GM20000 (cell line): ENCODE data around the gene MID1IP1.
A peak's percentile ranks its signal among the peaks of the same experiment; 100 is the strongest.

ENCODE experiments used
- DNase-seq: peaks from one replicate; pipeline ENCODE4 v3.0.0; 2012; ENCODE audit warnings: low spot score
- CTCF ChIP-seq: IDR thresholded peaks from 2 replicates; pipeline ENCODE4 v1.5.1; 2012; ENCODE audit warnings: mild to moderate bottlenecking, control low read depth; ENCODE audit errors: extremely low read depth, missing control alignments

The MID1IP1 gene

GRCh38 chrX:38800981-38801845, at the start of gene MID1IP1:
MID1IP1 (plus strand) TSS chrX:38801459; CDS start chrX:38804947, 3,488 bp downstream.
- TF ChIP-seq CTCF, result no peak
- DNase-seq, result peak; percentile 72

- TF ChIP-seq CTCF, result peak; percentile 1
- peak; percentile 16 for DNase-seq
Measured at GRCh38 chrX:38754102-38754790, 47.0 kb upstream of the MID1IP1 start.

- DNase-seq, result no peak
Measured at GRCh38 chrX:38754818-38755718, 46.2 kb upstream of the MID1IP1 start.

GRCh38 chrX:38760883-38761282, 40.4 kb upstream of the MID1IP1 start:
- TF ChIP-seq CTCF, result no peak
- no peak for DNase-seq

More at GRCh38 chrX:38754818-38755718, 46.2 kb upstream of the MID1IP1 start:
- no peak for TF ChIP-seq CTCF

GRCh38 chrX:38768079-38768478, 33.2 kb upstream of the MID1IP1 start:
- peak; percentile 8 for DNase-seq
- no peak for TF ChIP-seq CTCF

- no peak for TF ChIP-seq CTCF
- no peak for DNase-seq
Measured at GRCh38 chrX:38770152-38770551, 31.1 kb upstream of the MID1IP1 start.
